H1 (cell line): ENCODE data around the gene METTL21C. TPM values are rescaled to one million over a fixed set of nuclear protein-coding genes. Genes with fewer than 3 reads are reported as not detected.

Experiments
- CTCF ChIA-PET: fragments of 300-600 bp; sonication (Branson Sonifier 250); formaldehyde crosslinking; loops from one replicate; lab custom pipeline; 2021; ENCODE audit not compliant: partially characterized antibody; lab: Charles Lee
- POLR2A ChIA-PET: fragments of 300-600 bp; sonication (Branson Sonifier 250); formaldehyde crosslinking; loops from one replicate; lab custom pipeline; 2021; ENCODE audit warnings: inconsistent platforms; ENCODE audit not compliant: partially characterized antibody; lab: Charles Lee
- DNase-seq, 2 experiments: peaks; one replicate each; pipeline versions ENCODE4 v3.0.0 to v3.0.0-alpha.2; 2010 to 2022; ENCODE audit warnings: low spot score in 2 of 2, low read depth in 1 of 2, mixed read lengths in 1 of 2
- FAIRE-seq: peaks from 2 replicates; lab custom pipeline; 2011; peaks lifted over from hg19 to GRCh38; lab: Jason Lieb, UNC
- H2AFZ ChIP-seq: 2 replicates; pipeline ENCODE4 v1.8.1; 2012; ENCODE audit warnings: low read length, inconsistent platforms
- H2AK5ac ChIP-seq: 2 replicates; pipeline ENCODE4 v1.6.1; 2013; ENCODE audit warnings: low read depth, low read length
- H2BK120ac ChIP-seq: replicated peaks from 2 replicates; pipeline ENCODE3; 2013; ENCODE audit warnings: low read depth, low read length, inconsistent platforms
- H2BK12ac ChIP-seq: 2 replicates; pipeline ENCODE4 v1.6.1; 2013; ENCODE audit warnings: low read depth, low read length
- H2BK15ac ChIP-seq: 2 replicates; pipeline ENCODE4 v1.6.1; 2013; ENCODE audit warnings: low read length
- H2BK20ac ChIP-seq: 2 replicates; pipeline ENCODE4 v1.6.1; 2013; ENCODE audit warnings: low read length
- H2BK5ac ChIP-seq: 2 replicates; pipeline ENCODE4 v1.6.1; 2013; ENCODE audit warnings: low read depth, low read length
- H3K14ac ChIP-seq: 2 replicates; pipeline ENCODE4 v1.6.1; 2013; ENCODE audit warnings: inconsistent platforms; ENCODE audit not compliant: insufficient read length
- H3K18ac ChIP-seq: 2 replicates; pipeline ENCODE4 v1.6.1; 2013; ENCODE audit warnings: low read length; ENCODE audit errors: extremely low read depth
- H3K23ac ChIP-seq: 2 replicates; pipeline ENCODE4 v1.6.1; 2013; ENCODE audit warnings: inconsistent platforms; ENCODE audit not compliant: insufficient read length
- H3K23me2 ChIP-seq: 2 replicates; pipeline ENCODE4 v1.6.1; 2013; ENCODE audit warnings: low read depth, low read length
- H3K27ac ChIP-seq: 2 replicates; pipeline ENCODE4 v1.6.1; 2011; ENCODE audit warnings: low read depth, low read length, inconsistent platforms
- H3K27me3 ChIP-seq, 4 experiments: replicated peaks in 1 of 4; 1 replicate in 1 of 4; 2 replicates in 3 of 4; pipeline versions ENCODE4 v1.6.1 to v1.8.1; 2011 to 2013; ENCODE audit warnings: low read length in 3 of 4, mild to moderate bottlenecking in 3 of 4, inconsistent platforms in 2 of 4, mixed read lengths in 2 of 4, moderate library complexity in 1 of 4; ENCODE audit not compliant: control insufficient read depth in 3 of 4, insufficient read depth in 3 of 4; ENCODE audit errors: extremely low read depth in 1 of 4
- H3K36me3 ChIP-seq, 4 experiments: 2 replicates each; pipeline versions ENCODE4 v1.6.1 to v1.8.1; 2011 to 2013; ENCODE audit warnings: mild to moderate bottlenecking in 4 of 4, low read length in 3 of 4, moderate library complexity in 2 of 4, control low read depth in 1 of 4, inconsistent platforms in 1 of 4; ENCODE audit not compliant: insufficient read depth in 4 of 4, control insufficient read depth in 2 of 4
- H3K4ac ChIP-seq: replicated peaks from 2 replicates; pipeline ENCODE3; 2013; ENCODE audit warnings: low read length, low read depth, mixed read lengths, inconsistent platforms; ENCODE audit not compliant: insufficient read length
- H3K4me1 ChIP-seq, 4 experiments: replicated peaks in 1 of 4; 1 replicate in 1 of 4; 2 replicates in 3 of 4; pipeline versions ENCODE4 v1.6.1 to v1.8.1; 2011 to 2013; ENCODE audit warnings: low read length in 3 of 4, inconsistent platforms in 2 of 4, mixed read lengths in 1 of 4; ENCODE audit not compliant: insufficient read depth in 4 of 4, control insufficient read depth in 3 of 4
- H3K4me2 ChIP-seq, 2 experiments: 2 replicates each; pipeline versions ENCODE4 v1.6.1 to v1.8.1; 2011 to 2013; ENCODE audit warnings: low read depth in 2 of 2, low read length in 2 of 2, control low read depth in 1 of 2, inconsistent platforms in 1 of 2, mild to moderate bottlenecking in 1 of 2; ENCODE audit not compliant: insufficient read depth in 1 of 2
- H3K4me3 ChIP-seq, 4 experiments: fragments of 200-600, 300-600 bp in 1 of 4; sonication (generic), shearing (Covaris generic), sonication (Bioruptor Twin) in 1 of 4; 2 replicates each; pipeline versions ENCODE4 v1.5.1 to v1.8.1; 2011 to 2016; ENCODE audit warnings: low read length in 4 of 4, low read depth in 3 of 4, control low read depth in 2 of 4, inconsistent platforms in 2 of 4, mild to moderate bottlenecking in 2 of 4, mixed read lengths in 1 of 4, moderate library complexity in 1 of 4; ENCODE audit not compliant: insufficient read depth in 2 of 4; ENCODE audit errors: extremely low read depth in 1 of 4
- H3K56ac ChIP-seq: replicated peaks from 2 replicates; pipeline ENCODE3; 2013; ENCODE audit warnings: low read depth, mild to moderate bottlenecking, mixed read lengths, low read length, inconsistent platforms; ENCODE audit not compliant: insufficient read length
- H3K79me1 ChIP-seq: 2 replicates; pipeline ENCODE4 v1.6.1; 2013; ENCODE audit warnings: low read depth, low read length, control low read depth
- H3K79me2 ChIP-seq, 2 experiments: 2 replicates each; pipeline versions ENCODE4 v1.6.1 to v1.8.1; 2012 to 2013; ENCODE audit warnings: low read length in 2 of 2, mild to moderate bottlenecking in 2 of 2, inconsistent platforms in 1 of 2; ENCODE audit not compliant: insufficient read depth in 2 of 2, control insufficient read depth in 1 of 2
- H3K9ac ChIP-seq, 4 experiments: replicated peaks in 1 of 4; 1 replicate in 1 of 4; 2 replicates in 3 of 4; pipeline versions ENCODE4 v1.6.1 to v1.8.1; 2011 to 2013; ENCODE audit warnings: low read depth in 3 of 4, low read length in 3 of 4, control low read depth in 2 of 4, mild to moderate bottlenecking in 2 of 4, moderate library complexity in 2 of 4, inconsistent platforms in 1 of 4; ENCODE audit errors: extremely low read depth in 1 of 4
- H3K9me3 ChIP-seq, 2 experiments: 2 replicates each; pipeline versions ENCODE4 v1.6.1 to v1.8.1; 2012 to 2013; ENCODE audit warnings: mild to moderate bottlenecking in 2 of 2, moderate library complexity in 2 of 2, control low read depth in 1 of 2, inconsistent platforms in 1 of 2, low read depth in 1 of 2, low read length in 1 of 2, mixed read lengths in 1 of 2; ENCODE audit not compliant: insufficient read depth in 2 of 2
- H4K20me1 ChIP-seq, 2 experiments: replicated peaks in 1 of 2; 2 replicates each; pipeline versions ENCODE3 to v1.8.1; 2011 to 2013; ENCODE audit warnings: inconsistent platforms in 2 of 2, low read length in 2 of 2, mild to moderate bottlenecking in 1 of 2; ENCODE audit not compliant: insufficient read depth in 2 of 2, control insufficient read depth in 1 of 2
- H4K5ac ChIP-seq: 2 replicates; pipeline ENCODE4 v1.6.1; 2013; ENCODE audit warnings: low read length, low read depth, mixed read lengths, inconsistent platforms; ENCODE audit not compliant: insufficient read length
- H4K8ac ChIP-seq: 2 replicates; pipeline ENCODE4 v1.8.0; 2013; ENCODE audit warnings: mild to moderate bottlenecking, moderate library complexity, low read length, inconsistent platforms; ENCODE audit not compliant: insufficient read depth; ENCODE audit errors: extremely low read depth
- H4K91ac ChIP-seq: replicated peaks from 2 replicates; pipeline ENCODE3; 2013; ENCODE audit warnings: low read length, mixed read lengths, inconsistent platforms; ENCODE audit not compliant: insufficient read length
- SP4 ChIP-seq: IDR thresholded peaks from 2 replicates; pipeline ENCODE4 v1.6.1; 2012; ENCODE audit warnings: low read length, inconsistent platforms
- polyA plus RNA-seq, 7 experiments: library from polyadenylated mRNA; depleted of rRNA in 3 of 7; stranded (reverse) in 5 of 7; unstranded in 2 of 7; fragments of >200 nt in 5 of 7; fragments of 200-250 nt in 2 of 7; gene quantifications; 1 replicate in 5 of 7; 2 replicates in 1 of 7; 4 replicates in 1 of 7; pipeline versions ENCODE4 v1.2.1 to v1.2.3, GENCODE V29; 2011 to 2013; ENCODE audit warnings: missing spikeins in 2 of 7, mixed read lengths in 2 of 7
- total RNA-seq: library from RNA; stranded (reverse); fragmentation: NEBNext Ultra II Directional; extraction: Animal tissue kit (Norgen Biotek cat#: 25700); gene quantifications from 2 replicates; pipeline ENCODE4 v1.2.1, GENCODE V29; 2021

METTL21C gene
- total and polyA plus RNA-seq, 2 of the 8 experiments (the other 6 are each of a cell fraction or from before 2014, with no cell fraction given) = not detected

GRCh38 chr13:102651392-102651791 is 43.5 kb downstream of the METTL21C start:
- no peak overlapping the region for H2AK5ac ChIP-seq
- H2BK12ac ChIP-seq = no peak overlapping the region
- no peaks in the 10 kb centered on the region for H3K23me2 ChIP-seq
- ChIA-PET CTCF (interaction anchor here (1.1 kb wide), 2 partner anchors 9 to 60 kb away, joined by 3 read pairs; no protein-coding TSS in a partner anchor), POLR2A (no interaction called here)
- no peak overlapping the region for H3K4me2 ChIP-seq
- H3K27ac ChIP-seq = no peak overlapping the region
- no peak overlapping the region for H3K4me3 ChIP-seq
- DNase-seq (no peak), FAIRE-seq (no peak)
- H3K4ac ChIP-seq = no peak overlapping the region
- no peaks in the 10 kb centered on the region for H3K4me1 ChIP-seq
- no peak overlapping the region for H3K14ac ChIP-seq
- no peak overlapping the region for H3K9ac ChIP-seq
- H4K91ac ChIP-seq = no peak overlapping the region
- no peak overlapping the region for H4K8ac ChIP-seq
- no peak overlapping the region for H3K23ac ChIP-seq
- H3K27me3 ChIP-seq = no peaks in the 10 kb centered on the region
- no peaks in the 10 kb centered on the region for H4K20me1 ChIP-seq
- H2AFZ ChIP-seq = no peak overlapping the region
- H3K9me3 ChIP-seq = no peaks in the 10 kb centered on the region
- H2BK15ac ChIP-seq = no peak overlapping the region
- H3K79me1 ChIP-seq = no peaks in the 10 kb centered on the region
- H4K5ac ChIP-seq = no peak overlapping the region
- no peak overlapping the region for H3K18ac ChIP-seq
- H2BK5ac ChIP-seq = no peak overlapping the region
- H3K36me3 ChIP-seq = peaks cover 4 to 47% (median 25%) of the 10 kb centered on the region in 4 experiments
- no peak overlapping the region for H3K56ac ChIP-seq
- no peak overlapping the region for H2BK120ac ChIP-seq
- TF ChIP-seq SP4 = no peak
- TF ChIP-seq, all 59 proteins: peak for 0
- Histone ChIP-seq H2BK20ac (no peak overlapping the region), H3K79me2 (no peaks in the 10 kb centered on the region)
